ENCODE results near the gene USP1.

The USP1 gene

GRCh38 chr1:62428351-62428750 lies 8.5 kb upstream of the USP1 start:
- DNase-seq = no peak

GRCh38 chr1:62429581-62429980 lies 7.3 kb upstream of the USP1 start:
- DNase-seq = no peak

- no peak for DNase-seq
Measured at GRCh38 chr1:62433861-62434617, 2.8 kb upstream of the USP1 start.

GRCh38 chr1:62434618-62435001 lies 2.2 kb upstream of the USP1 start:
- DNase-seq = no peak

GRCh38 chr1:62435231-62436038 lies 1.4 kb upstream of the USP1 start:
- no peak for DNase-seq

- DNase-seq = no peak
Measured at GRCh38 chr1:62436039-62436465, 797 bp upstream of the USP1 start.

GRCh38 chr1:62437273-62437940 lies 558 bp downstream of the USP1 start:
- peak; percentile 50 for DNase-seq

GRCh38 chr1:62438163-62438562 lies 1.3 kb downstream of the USP1 start:
- no peak for DNase-seq

GRCh38 chr1:62439652-62440371 lies 3.0 kb downstream of the USP1 start:
- no peak for DNase-seq

GRCh38 chr1:62444701-62445100 lies 7.9 kb downstream of the USP1 start:
- DNase-seq = no peak

- DNase-seq = no peak
Measured at GRCh38 chr1:62448221-62448933, 11.5 kb downstream of the USP1 start.

- no peak for DNase-seq
Measured at GRCh38 chr1:62450301-62450700, 13.5 kb downstream of the USP1 start.

- DNase-seq = no peak
Measured at GRCh38 chr1:62452951-62453350, 16.1 kb downstream of the USP1 start.

GRCh38 chr1:62457955-62458354 lies 21.1 kb downstream of the USP1 start:
- DNase-seq = no peak

GRCh38 chr1:62462370-62462769 lies 25.5 kb downstream of the USP1 start:
- DNase-seq = no peak

GRCh38 chr1:62467092-62467491 lies 30.2 kb downstream of the USP1 start:
- DNase-seq = no peak

- no peak for DNase-seq
Measured at GRCh38 chr1:62476525-62477219, 39.8 kb downstream of the USP1 start.

GRCh38 chr1:62481681-62482080 lies 44.8 kb downstream of the USP1 start:
- DNase-seq = no peak

GRCh38 chr1:62484824-62485468 lies 48.1 kb downstream of the USP1 start:
- no peak for DNase-seq

GRCh38 chr1:62487956-62488355 lies 51.1 kb downstream of the USP1 start:
- DNase-seq = no peak

- no peak for DNase-seq
Measured at GRCh38 chr1:62492521-62492920, 55.7 kb downstream of the USP1 start.
